ENCODE results near the gene ANXA3.

GRCh38 chr4:78518561-78518960 lies 33.0 kb upstream of the ANXA3 start:
- TF ChIP-seq, protein P1, sequence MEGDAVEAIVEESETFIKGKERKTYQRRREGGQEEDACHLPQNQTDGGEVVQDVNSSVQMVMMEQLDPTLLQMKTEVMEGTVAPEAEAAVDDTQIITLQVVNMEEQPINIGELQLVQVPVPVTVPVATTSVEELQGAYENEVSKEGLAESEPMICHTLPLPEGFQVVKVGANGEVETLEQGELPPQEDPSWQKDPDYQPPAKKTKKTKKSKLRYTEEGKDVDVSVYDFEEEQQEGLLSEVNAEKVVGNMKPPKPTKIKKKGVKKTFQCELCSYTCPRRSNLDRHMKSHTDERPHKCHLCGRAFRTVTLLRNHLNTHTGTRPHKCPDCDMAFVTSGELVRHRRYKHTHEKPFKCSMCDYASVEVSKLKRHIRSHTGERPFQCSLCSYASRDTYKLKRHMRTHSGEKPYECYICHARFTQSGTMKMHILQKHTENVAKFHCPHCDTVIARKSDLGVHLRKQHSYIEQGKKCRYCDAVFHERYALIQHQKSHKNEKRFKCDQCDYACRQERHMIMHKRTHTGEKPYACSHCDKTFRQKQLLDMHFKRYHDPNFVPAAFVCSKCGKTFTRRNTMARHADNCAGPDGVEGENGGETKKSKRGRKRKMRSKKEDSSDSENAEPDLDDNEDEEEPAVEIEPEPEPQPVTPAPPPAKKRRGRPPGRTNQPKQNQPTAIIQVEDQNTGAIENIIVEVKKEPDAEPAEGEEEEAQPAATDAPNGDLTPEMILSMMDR (IDR thresholded peaks at IDR 0.05), result no peak
- no peak for TF ChIP-seq EZH2 (IDR thresholded peaks at IDR 0.05; ENCODE audit: borderline replicate concordance, insufficient read depth, low read depth, low read length, poor library complexity, severe bottlenecking)

Measured in B cell (primary cell).